CD4-positive, alpha-beta memory T cell (primary cell): Measurements from ENCODE around the gene MAN1C1. TPM values are rescaled to one million over a fixed set of nuclear protein-coding genes. Genes with fewer than 3 reads are reported as not detected.
A peak's percentile ranks its signal among the peaks of the same experiment; 100 is the strongest.

Source experiments
- CTCF ChIA-PET: fragments of 350-600 bp; sonication (Branson Sonifier 250); formaldehyde crosslinking; loops from one replicate; lab custom pipeline; 2021; ENCODE audit warnings: inconsistent platforms; ENCODE audit not compliant: partially characterized antibody; lab: Charles Lee
- POLR2A ChIA-PET: fragments of 350-600 bp; sonication (Branson Sonifier 250); formaldehyde crosslinking; loops from one replicate; lab custom pipeline; 2021; ENCODE audit not compliant: partially characterized antibody; lab: Charles Lee
- DNase-seq, 5 donors: peaks; one replicate each; pipeline versions ENCODE4 v3.0.0 to v3.0.0-alpha.2; 2020 to 2022; ENCODE audit warnings: mixed read lengths in 1 of 5
- H3K27ac ChIP-seq: one replicate; pipeline ENCODE4 v1.7.0; 2013; ENCODE audit warnings: low read depth, low read length
- H3K27me3 ChIP-seq: 2 replicates; pipeline ENCODE4 v1.7.0; 2013; ENCODE audit warnings: mild to moderate bottlenecking, low read length, moderate library complexity; ENCODE audit not compliant: insufficient read depth
- H3K36me3 ChIP-seq: 2 replicates; pipeline ENCODE4 v1.7.0; 2013; ENCODE audit warnings: mild to moderate bottlenecking, low read length, moderate library complexity; ENCODE audit not compliant: insufficient read depth
- H3K4me1 ChIP-seq: 2 replicates; pipeline ENCODE4 v1.7.0; 2013; ENCODE audit warnings: mild to moderate bottlenecking, low read length, moderate library complexity; ENCODE audit not compliant: insufficient read depth
- H3K4me3 ChIP-seq, 2 donors: one replicate each; pipeline ENCODE4 v1.7.0; 2013; ENCODE audit warnings: low read length in 2 of 2, mild to moderate bottlenecking in 1 of 2
- H3K9me3 ChIP-seq, 2 donors: one replicate each; pipeline ENCODE4 v1.7.0; 2013; ENCODE audit warnings: low read length in 2 of 2, control low read depth in 1 of 2; ENCODE audit not compliant: control insufficient read depth in 1 of 2
- H3K27ac Mint-ChIP-seq, 7 donors: one replicate each; pipeline ENCODE4 v1.8.0; 2020 to 2021; ENCODE audit warnings: mixed read lengths in 7 of 7, mild to moderate bottlenecking in 6 of 7, inconsistent platforms in 3 of 7, moderate library complexity in 3 of 7
- H3K27me3 Mint-ChIP-seq, 2 donors: one replicate each; pipeline ENCODE4 v1.8.0; 2020 to 2021; ENCODE audit warnings: mixed read lengths in 2 of 2
- H3K36me3 Mint-ChIP-seq, 2 donors: one replicate each; pipeline ENCODE4 v1.8.0; 2020 to 2021; ENCODE audit warnings: mixed read lengths in 2 of 2, inconsistent platforms in 1 of 2, mild to moderate bottlenecking in 1 of 2
- H3K4me1 Mint-ChIP-seq, 4 donors: one replicate each; pipeline ENCODE4 v1.8.0; 2020 to 2021; ENCODE audit warnings: mixed read lengths in 4 of 4, mild to moderate bottlenecking in 1 of 4
- H3K4me3 Mint-ChIP-seq, 8 donors: one replicate each; pipeline ENCODE4 v1.8.0; 2020 to 2021; ENCODE audit warnings: mixed read lengths in 8 of 8, mild to moderate bottlenecking in 7 of 8, moderate library complexity in 6 of 8, inconsistent platforms in 3 of 8
- H3K9me3 Mint-ChIP-seq, 8 donors: one replicate each; pipeline ENCODE4 v1.8.0; 2020 to 2021; ENCODE audit warnings: mixed read lengths in 8 of 8, mild to moderate bottlenecking in 5 of 8, inconsistent platforms in 3 of 8, moderate library complexity in 1 of 8
- intact Hi-C: fragments of 100-400 bp; cut with micrococcal nuclease; formaldehyde crosslinking; loops from one replicate; pipeline ENCODE4 v1.15.1; 2023
- polyA plus RNA-seq, 2 donors: library from polyadenylated mRNA; unstranded; fragments of 300-500 nt; fragmentation: Illumina TruSeq; gene quantifications; one replicate each; pipeline ENCODE4 v1.2.3, GENCODE V29; 2021
- total RNA-seq, 2 experiments: library from RNA; stranded (reverse); gene quantifications; one replicate each; pipeline ENCODE4 v1.2.3, GENCODE V29; 2021

The MAN1C1 gene
- total and polyA plus RNA-seq, 4 experiments from 2014 or later: 3.6 to 45.1 (median 26.5) TPM

DNA sequence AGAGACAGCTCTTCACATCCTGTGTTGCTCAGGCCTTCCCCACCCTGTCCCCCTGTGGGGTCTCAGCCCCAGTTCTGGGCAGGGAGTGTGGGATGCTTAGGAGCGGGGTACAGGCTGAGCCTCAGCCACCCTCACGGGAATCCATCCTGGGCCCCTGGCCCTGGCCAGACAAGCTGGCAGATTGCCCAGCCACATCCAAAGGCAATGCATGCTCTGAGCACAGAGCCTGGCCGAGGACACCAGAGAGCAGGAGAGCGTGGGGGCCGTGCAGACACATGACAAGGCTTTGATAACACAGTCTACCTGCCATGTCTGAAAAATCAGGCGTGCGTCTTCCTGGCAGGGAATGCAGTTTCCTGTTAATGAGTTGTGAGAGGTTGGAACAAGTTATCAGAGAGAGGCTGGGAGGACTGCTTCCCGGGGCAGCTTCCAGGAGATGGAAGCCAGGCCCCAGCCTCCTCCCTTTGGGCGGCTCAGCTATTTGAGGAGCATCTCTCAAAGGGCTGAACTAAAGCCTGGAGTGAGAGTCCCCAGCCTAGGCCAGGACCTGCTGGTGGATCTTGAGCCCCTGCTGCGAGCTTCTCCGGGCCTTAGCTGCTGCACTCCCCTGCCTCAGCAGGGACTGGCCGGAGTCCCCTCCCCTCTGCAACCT, 111.2 kb downstream of the MAN1C1 start:
- no peak for DNase-seq
- CTCF ChIA-PET: interaction anchor here (1.0 kb wide), 1 partner anchor 13 kb away, joined by 5 read pairs; no protein-coding TSS in a partner anchor
- H3K27me3 Mint-ChIP-seq: no peaks in the 10 kb centered on the region
- Histone ChIP-seq H3K4me3 (no peak overlapping the region), H3K27ac (no peak overlapping the region), H3K9me3 (no peaks in the 10 kb centered on the region), H3K4me1 (peaks cover 30% of the 10 kb centered on the region), H3K36me3 (no peaks in the 10 kb centered on the region), H3K27me3 (no peaks in the 10 kb centered on the region)
- no peak overlapping the region for H3K4me3 Mint-ChIP-seq
- peaks cover 3 to 5% of the 10 kb centered on the region in 2 donors for H3K36me3 Mint-ChIP-seq
- H3K27ac Mint-ChIP-seq: no peak overlapping the region
- POLR2A ChIA-PET: no interaction called here
- no peaks in the 10 kb centered on the region for H3K9me3 Mint-ChIP-seq
- intact Hi-C loops: no loop called here
- peaks cover 31 to 83% (median 45%) of the 10 kb centered on the region in 4 donors for H3K4me1 Mint-ChIP-seq

- H3K27me3 ChIP-seq: no peaks in the 10 kb centered on the region
- no peak for DNase-seq
- peaks cover 23% of the 10 kb centered on the region for H3K4me1 ChIP-seq
- intact Hi-C loops: no loop called here
- Mint-ChIP-seq H3K27me3 (no peaks in the 10 kb centered on the region), H3K9me3 (no peaks in the 10 kb centered on the region), H3K27ac (peak overlapping the region in 3 of 7 donors; percentile 21 to 65 (median 50)), H3K4me3 (no peak overlapping the region), H3K4me1 (peaks cover 27 to 83% (median 42%) of the 10 kb centered on the region in 4 donors), H3K36me3 (peaks cover 3 to 5% of the 10 kb centered on the region in 2 donors)
- no peaks in the 10 kb centered on the region for H3K9me3 ChIP-seq
- H3K4me3 ChIP-seq: no peak overlapping the region
- ChIA-PET POLR2A (no interaction called here), CTCF (no interaction called here)
- H3K36me3 ChIP-seq: no peaks in the 10 kb centered on the region
- H3K27ac ChIP-seq: no peak overlapping the region
These were observed 111.8 kb downstream of the MAN1C1 start for GRCh38 chr1:25728301-25728935.

GRCh38 chr1:25729045-25729444, 112.5 kb downstream of the MAN1C1 start:
- H3K9me3 Mint-ChIP-seq: no peaks in the 10 kb centered on the region
- H3K9me3 ChIP-seq: no peaks in the 10 kb centered on the region
- CTCF ChIA-PET: interaction anchor here (1.8 kb wide), 1 partner anchor 46 kb away, joined by 4 read pairs; no protein-coding TSS in a partner anchor
- peaks cover 24 to 82% (median 38%) of the 10 kb centered on the region in 4 donors for H3K4me1 Mint-ChIP-seq
- peaks cover 3 to 5% of the 10 kb centered on the region in 2 donors for H3K36me3 Mint-ChIP-seq
- intact Hi-C loops: no loop called here
- H3K27me3 Mint-ChIP-seq: no peaks in the 10 kb centered on the region
- no peaks in the 10 kb centered on the region for H3K36me3 ChIP-seq
- peaks cover 21% of the 10 kb centered on the region for H3K4me1 ChIP-seq
- POLR2A ChIA-PET: no interaction called here
- no peak overlapping the region for H3K27ac Mint-ChIP-seq
- H3K27me3 ChIP-seq: no peaks in the 10 kb centered on the region
- no peak overlapping the region for H3K27ac ChIP-seq
- H3K4me3 Mint-ChIP-seq: peak overlapping the region in 1 of 8 donors; percentile 15
- DNase-seq: no peak
- H3K4me3 ChIP-seq: no peak overlapping the region

DNA sequence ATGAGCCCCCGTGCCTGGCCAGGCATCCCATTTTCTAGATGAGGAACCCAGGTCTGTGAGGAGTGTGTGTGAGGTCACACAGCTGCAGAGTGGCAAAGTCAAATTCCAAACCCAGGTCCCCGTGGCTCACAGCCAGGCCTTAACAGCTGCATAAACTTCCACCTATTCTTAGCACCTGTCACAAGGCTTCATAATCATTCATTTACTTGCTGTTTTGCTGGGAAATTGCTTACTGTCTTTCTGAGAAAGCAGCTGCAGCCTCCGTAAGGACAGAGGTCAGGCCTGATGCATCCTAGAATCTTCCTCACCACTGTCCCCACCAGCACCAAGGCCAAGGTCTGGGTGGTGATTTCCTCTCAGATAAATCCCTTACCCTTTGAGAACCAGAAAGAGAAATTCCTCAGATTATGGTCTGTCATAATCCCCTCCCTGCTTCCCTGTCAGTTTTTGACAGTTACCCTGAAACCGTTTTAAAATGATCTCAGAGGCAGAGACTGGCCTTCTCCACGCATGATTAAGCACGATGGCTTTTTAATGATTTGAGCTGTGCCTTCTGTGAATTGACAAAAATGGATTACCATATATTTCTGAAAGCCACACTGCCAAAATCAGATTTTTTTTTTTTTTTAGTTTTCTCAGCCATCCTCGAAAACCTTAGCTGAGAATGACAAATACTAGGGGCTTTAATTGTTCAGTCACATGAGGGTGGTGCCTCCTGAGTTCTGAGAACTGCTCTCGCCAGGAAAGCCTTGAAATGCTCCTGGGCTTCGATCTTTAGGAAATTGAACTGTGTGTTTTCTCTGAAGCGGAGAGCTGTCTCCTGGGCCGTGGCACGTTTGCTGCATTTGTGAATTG, 113.4 kb downstream of the MAN1C1 start:
- no peaks in the 10 kb centered on the region for H3K27me3 Mint-ChIP-seq
- H3K9me3 Mint-ChIP-seq: no peaks in the 10 kb centered on the region
- H3K4me1 Mint-ChIP-seq: peaks cover 26 to 86% (median 37%) of the 10 kb centered on the region in 4 donors
- Histone ChIP-seq H3K4me1 (peaks cover 21% of the 10 kb centered on the region), H3K27me3 (no peaks in the 10 kb centered on the region), H3K36me3 (no peaks in the 10 kb centered on the region), H3K4me3 (no peak overlapping the region), H3K27ac (no peak overlapping the region), H3K9me3 (no peaks in the 10 kb centered on the region)
- no peak for DNase-seq
- ChIA-PET POLR2A (no interaction called here), CTCF (interaction anchor here (1.8 kb wide), 1 partner anchor 45 kb away, joined by 4 read pairs; no protein-coding TSS in a partner anchor)
- peaks cover 2 to 3% of the 10 kb centered on the region in 2 donors for H3K36me3 Mint-ChIP-seq
- intact Hi-C loops: no loop called here
- peak overlapping the region in 6 of 7 donors; percentile 18 to 57 (median 39) for H3K27ac Mint-ChIP-seq
- peak overlapping the region in 5 of 8 donors; percentile 21 to 55 (median 32) for H3K4me3 Mint-ChIP-seq

DNA sequence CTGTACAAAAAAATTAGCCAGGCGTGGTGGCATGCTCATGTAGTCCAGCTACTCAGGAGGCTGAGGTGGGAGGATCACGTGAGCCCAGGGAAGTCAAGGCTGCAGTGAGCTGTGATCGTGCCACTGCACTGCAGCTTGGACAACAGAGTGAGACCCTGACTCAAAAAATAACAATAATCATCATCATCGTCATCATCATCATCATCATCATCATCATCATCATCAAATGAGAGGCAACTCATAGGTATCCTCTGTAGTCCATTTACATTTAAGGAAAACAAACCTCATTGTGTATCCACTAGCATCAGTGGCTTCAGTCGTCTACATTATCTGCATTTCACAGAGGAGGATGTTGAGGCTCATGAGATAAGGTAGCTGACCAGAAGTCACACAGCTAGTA, 114.6 kb downstream of the MAN1C1 start:
- H3K27ac ChIP-seq: no peak overlapping the region
- Mint-ChIP-seq H3K9me3 (no peaks in the 10 kb centered on the region), H3K4me3 (no peak overlapping the region), H3K4me1 (peaks cover 23 to 79% (median 33%) of the 10 kb centered on the region in 4 donors), H3K27me3 (no peaks in the 10 kb centered on the region), H3K27ac (no peak overlapping the region), H3K36me3 (peaks cover 3 to 4% of the 10 kb centered on the region in 2 donors)
- DNase-seq: no peak
- H3K36me3 ChIP-seq: no peaks in the 10 kb centered on the region
- H3K9me3 ChIP-seq: no peaks in the 10 kb centered on the region
- no peaks in the 10 kb centered on the region for H3K27me3 ChIP-seq
- ChIA-PET CTCF (no interaction called here), POLR2A (no interaction called here)
- intact Hi-C loops: no loop called here
- peaks cover 21% of the 10 kb centered on the region for H3K4me1 ChIP-seq
- no peak overlapping the region for H3K4me3 ChIP-seq

DNA sequence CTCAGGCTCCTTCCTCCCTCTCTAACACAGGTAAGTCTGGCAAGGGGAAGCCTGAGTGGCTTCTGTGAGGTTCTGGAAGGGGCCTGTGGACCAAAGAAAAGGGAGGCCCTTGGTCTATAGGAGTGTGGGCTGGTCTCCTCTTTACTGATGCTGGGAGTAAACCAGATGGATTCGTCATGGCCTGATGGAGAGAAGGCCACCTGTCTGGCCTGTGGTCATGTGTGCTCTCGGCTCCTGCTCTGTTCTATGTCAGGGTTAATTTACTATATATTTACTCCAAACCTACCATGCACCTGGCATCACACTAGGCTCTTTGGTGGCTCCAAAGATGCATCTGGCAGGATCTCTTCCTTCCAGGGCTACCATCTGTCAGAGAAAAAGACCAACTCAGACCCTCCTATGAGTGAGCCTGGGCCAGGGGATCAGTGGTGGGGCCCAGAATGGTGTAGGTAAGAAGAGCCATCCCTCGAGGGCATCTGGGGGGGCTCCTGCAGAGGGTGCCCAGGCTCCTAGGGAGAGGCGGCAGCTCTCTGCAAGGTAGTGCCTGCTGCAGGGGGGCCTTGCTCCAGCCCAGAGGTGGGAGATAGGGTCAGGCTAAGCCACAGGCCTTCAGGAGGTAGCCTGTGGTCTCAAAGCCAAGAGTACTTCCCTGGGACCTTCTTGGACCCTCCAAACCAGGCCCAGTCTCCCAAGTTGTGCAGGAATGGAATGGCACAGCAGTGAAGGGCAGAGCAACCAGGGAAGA, 115.2 kb downstream of the MAN1C1 start:
- no peaks in the 10 kb centered on the region for H3K36me3 ChIP-seq
- DNase-seq: no peak
- Mint-ChIP-seq H3K4me1 (peaks cover 23 to 74% (median 34%) of the 10 kb centered on the region in 4 donors), H3K9me3 (no peaks in the 10 kb centered on the region), H3K27ac (peak overlapping the region in 1 of 7 donors; percentile 12), H3K36me3 (peaks cover 3 to 4% of the 10 kb centered on the region in 2 donors), H3K4me3 (no peak overlapping the region), H3K27me3 (no peaks in the 10 kb centered on the region)
- intact Hi-C loops: no loop called here
- no peak overlapping the region for H3K4me3 ChIP-seq
- ChIA-PET CTCF (no interaction called here), POLR2A (no interaction called here)
- H3K27me3 ChIP-seq: no peaks in the 10 kb centered on the region
- peaks cover 21% of the 10 kb centered on the region for H3K4me1 ChIP-seq
- H3K9me3 ChIP-seq: no peaks in the 10 kb centered on the region
- H3K27ac ChIP-seq: no peak overlapping the region
